K562 (cell line): Measurements from ENCODE around the gene SAE1. TPM values are rescaled to one million over a fixed set of nuclear protein-coding genes. Genes with fewer than 3 reads are reported as not detected.
A peak's percentile ranks its signal among the peaks of the same experiment; 100 is the strongest.

Experiments
- CBFA2T3 ChIP-seq: fragments of 450-650 bp; IDR thresholded peaks from 2 replicates; pipeline ENCODE4 v1.6.1; 2017
- HMG20B ChIP-seq: fragments of 250-450 bp; sonication (Bioruptor Pico); IDR thresholded peaks from 2 replicates; pipeline ENCODE4 v1.5.0; 2021; ENCODE audit warnings: mild to moderate bottlenecking
- HMGN3 ChIP-seq: IDR thresholded peaks from 2 replicates; pipeline ENCODE4 v1.6.1; 2011; ENCODE audit warnings: borderline replicate concordance, low read depth, mild to moderate bottlenecking, mixed read lengths, low read length; ENCODE audit not compliant: insufficient read length; ENCODE audit errors: extremely low read depth
- HNRNPL ChIP-seq: fragments of 200-400 bp; formaldehyde crosslinking; IDR thresholded peaks from 2 replicates; pipeline ENCODE4 v1.6.1; 2017; ENCODE audit warnings: low read depth, mild to moderate bottlenecking, low read length
- PCBP2 ChIP-seq: fragments of 200-400 bp; formaldehyde crosslinking; IDR thresholded peaks from 2 replicates; pipeline ENCODE4 v1.6.1; 2018; ENCODE audit warnings: low read length, low read depth, mild to moderate bottlenecking, moderate library complexity; ENCODE audit not compliant: poor library complexity, severe bottlenecking
- PHB ChIP-seq: fragments of 250-450 bp; sonication (Bioruptor Pico); IDR thresholded peaks from 2 replicates; pipeline ENCODE4 v1.5.0; 2021
- POLR2AphosphoS5 ChIP-seq: IDR thresholded peaks from 2 replicates; pipeline ENCODE4 v1.6.1; 2011; ENCODE audit warnings: mild to moderate bottlenecking, low read depth, low read length, moderate library complexity; ENCODE audit not compliant: control insufficient read depth, insufficient read depth
- TEAD1 ChIP-seq, 2 experiments: fragments of 450-650 bp in 1 of 2; sonication (generic) in 1 of 2; formaldehyde crosslinking; IDR thresholded peaks; 2 replicates each; pipeline versions ENCODE4 v1.4.0 to v1.8.0; 2020 to 2022; ENCODE audit warnings: mild to moderate bottlenecking in 2 of 2, missing genetic modification reagents in 1 of 2
- TRIM24 ChIP-seq, 2 experiments: fragments of 450-650 bp; IDR thresholded peaks; 2 replicates each; pipeline ENCODE4 v1.6.1; 2016
- ZNF354B ChIP-seq: fragments of 250-450 bp; sonication (Bioruptor Pico); IDR thresholded peaks from 2 replicates; pipeline ENCODE4 v1.4.0; 2020
- ZNF830 ChIP-seq: fragments of 250-450 bp; sonication (Bioruptor Pico); IDR thresholded peaks from 2 replicates; pipeline ENCODE4 v1.5.0; 2021; ENCODE audit warnings: mild to moderate bottlenecking
- polyA plus RNA-seq, 8 experiments: library from polyadenylated mRNA; depleted of rRNA in 4 of 8; stranded (reverse) in 5 of 8; unstranded in 3 of 8; fragments of >200 nt; fragmentation: Nextera tagmentation in 2 of 8; fragmentation: Illumina TruSeq in 1 of 8; extraction: Ambion mirVana in 2 of 8; extraction: Trizol in 1 of 8; gene quantifications; 2 replicates each; pipeline versions ENCODE4 v1.2.1 to v1.2.3, GENCODE V29; 2011 to 2014; ENCODE audit warnings: inconsistent platforms in 1 of 8, missing spikeins in 1 of 8
- total RNA-seq, 7 experiments: library from RNA; depleted of rRNA in 6 of 7; stranded (reverse); fragments of >200 nt in 6 of 7; fragmentation: Illumina TruSeq in 2 of 7; extraction: Trizol in 2 of 7; gene quantifications; 2 replicates each; pipeline versions ENCODE4 v1.2.1 to v1.2.3, GENCODE V29; 2011 to 2021; ENCODE audit warnings: low replicate concordance in 1 of 7
- TF ChIP-seq, protein P1 (sequence below): sonication (generic); formaldehyde crosslinking; IDR thresholded peaks from 2 replicates; pipeline ENCODE4 v1.8.0; 2022; ENCODE audit warnings: missing genetic modification reagents, mild to moderate bottlenecking, moderate library complexity, borderline replicate concordance
- TF ChIP-seq, protein P2 (sequence below): sonication (generic); formaldehyde crosslinking; IDR thresholded peaks from 2 replicates; pipeline ENCODE4 v1.8.1; 2022; ENCODE audit warnings: missing genetic modification reagents
- TF ChIP-seq, protein P3 (sequence below): fragments of 450-650 bp; formaldehyde crosslinking; IDR thresholded peaks from 2 replicates; pipeline ENCODE4 v1.4.0; 2022; ENCODE audit warnings: mild to moderate bottlenecking, moderate library complexity
- TF ChIP-seq, protein P4 (sequence below): IDR thresholded peaks from 2 replicates; pipeline ENCODE4 v1.6.1; 2016; ENCODE audit warnings: missing genetic modification characterization, missing compliant biosample characterization
- TF ChIP-seq, protein P5 (sequence below): fragments of 250-450 bp; sonication (Bioruptor Pico); IDR thresholded peaks from 2 replicates; pipeline ENCODE4 v1.8.0; 2021; ENCODE audit warnings: moderate library complexity, mild to moderate bottlenecking, inconsistent platforms
- TF ChIP-seq, protein P6 (sequence below): sonication (generic); formaldehyde crosslinking; IDR thresholded peaks from 2 replicates; pipeline ENCODE4 v1.8.0; 2022; ENCODE audit warnings: mild to moderate bottlenecking, missing genetic modification reagents
- TF ChIP-seq, protein P7 (sequence below): sonication (generic); formaldehyde crosslinking; IDR thresholded peaks from 2 replicates; pipeline ENCODE4 v1.8.1; 2023; ENCODE audit warnings: mild to moderate bottlenecking, missing genetic modification reagents, moderate library complexity

Gene SAE1
- total and polyA plus RNA-seq, 9 of the 15 experiments (the other 6 are each of a cell fraction or from before 2014, with no cell fraction given) = 82.8 to 299 (median 217) TPM

DNA sequence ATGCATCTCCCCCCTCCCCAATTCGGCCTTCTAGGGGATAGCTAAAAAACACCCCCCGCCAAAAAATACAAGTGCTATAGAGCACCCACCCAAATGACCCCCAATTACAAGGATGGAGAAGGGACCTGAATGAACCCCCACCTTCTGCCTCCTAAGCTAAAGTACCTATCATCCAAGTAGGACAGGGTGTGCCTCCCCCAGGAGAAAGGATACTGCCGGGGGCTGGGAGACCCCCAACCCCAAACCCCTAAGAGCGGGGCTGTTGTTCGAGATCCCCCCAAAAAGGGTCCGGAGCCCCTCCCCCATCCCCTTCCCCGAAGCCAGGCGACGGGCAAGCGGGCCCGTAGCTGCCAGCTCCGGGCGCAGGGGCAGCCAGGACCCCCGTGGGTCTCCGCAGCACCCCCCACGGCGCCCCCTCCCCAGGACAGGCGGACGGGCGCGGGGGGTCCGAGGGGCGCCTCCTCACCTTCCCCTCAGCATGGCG lies 18.9 kb upstream of the SAE1 start (continued):
- TF ChIP-seq POLR2AphosphoS5 (0 out of 2 replicates have a peak, but pooled peaks have one; percentile 1), PHB (CRISPR knock-in tag) (no peak), HNRNPL (peak; percentile 40; the same call in 1 of the 2 replicates), ZNF830 (no peak), PCBP2 (no peak), TRIM24 (IDR thresholded peaks at IDR 0.05) (no peak), ZNF354B (CRISPR knock-in tag) (no peak), CBFA2T3 (no peak), HMGN3 (peak; percentile 75), HMG20B (no peak), TEAD1 (CRISPR knock-in tag; IDR thresholded peaks at IDR 0.05) (peak in 1 of 2 experiments; percentile 8; a peak in 1 of 4 replicates)
- TF ChIP-seq, protein P1, sequence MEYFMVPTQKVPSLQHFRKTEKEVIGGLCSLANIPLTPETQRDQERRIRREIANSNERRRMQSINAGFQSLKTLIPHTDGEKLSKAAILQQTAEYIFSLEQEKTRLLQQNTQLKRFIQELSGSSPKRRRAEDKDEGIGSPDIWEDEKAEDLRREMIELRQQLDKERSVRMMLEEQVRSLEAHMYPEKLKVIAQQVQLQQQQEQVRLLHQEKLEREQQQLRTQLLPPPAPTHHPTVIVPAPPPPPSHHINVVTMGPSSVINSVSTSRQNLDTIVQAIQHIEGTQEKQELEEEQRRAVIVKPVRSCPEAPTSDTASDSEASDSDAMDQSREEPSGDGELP (CRISPR knock-in tag) = no peak
- TF ChIP-seq, protein P2, sequence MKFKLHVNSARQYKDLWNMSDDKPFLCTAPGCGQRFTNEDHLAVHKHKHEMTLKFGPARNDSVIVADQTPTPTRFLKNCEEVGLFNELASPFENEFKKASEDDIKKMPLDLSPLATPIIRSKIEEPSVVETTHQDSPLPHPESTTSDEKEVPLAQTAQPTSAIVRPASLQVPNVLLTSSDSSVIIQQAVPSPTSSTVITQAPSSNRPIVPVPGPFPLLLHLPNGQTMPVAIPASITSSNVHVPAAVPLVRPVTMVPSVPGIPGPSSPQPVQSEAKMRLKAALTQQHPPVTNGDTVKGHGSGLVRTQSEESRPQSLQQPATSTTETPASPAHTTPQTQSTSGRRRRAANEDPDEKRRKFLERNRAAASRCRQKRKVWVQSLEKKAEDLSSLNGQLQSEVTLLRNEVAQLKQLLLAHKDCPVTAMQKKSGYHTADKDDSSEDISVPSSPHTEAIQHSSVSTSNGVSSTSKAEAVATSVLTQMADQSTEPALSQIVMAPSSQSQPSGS (CRISPR knock-in tag) = no peak
- TF ChIP-seq, protein P3, sequence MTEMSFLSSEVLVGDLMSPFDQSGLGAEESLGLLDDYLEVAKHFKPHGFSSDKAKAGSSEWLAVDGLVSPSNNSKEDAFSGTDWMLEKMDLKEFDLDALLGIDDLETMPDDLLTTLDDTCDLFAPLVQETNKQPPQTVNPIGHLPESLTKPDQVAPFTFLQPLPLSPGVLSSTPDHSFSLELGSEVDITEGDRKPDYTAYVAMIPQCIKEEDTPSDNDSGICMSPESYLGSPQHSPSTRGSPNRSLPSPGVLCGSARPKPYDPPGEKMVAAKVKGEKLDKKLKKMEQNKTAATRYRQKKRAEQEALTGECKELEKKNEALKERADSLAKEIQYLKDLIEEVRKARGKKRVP (CRISPR knock-in tag) = no peak
- TF ChIP-seq, protein P4, sequence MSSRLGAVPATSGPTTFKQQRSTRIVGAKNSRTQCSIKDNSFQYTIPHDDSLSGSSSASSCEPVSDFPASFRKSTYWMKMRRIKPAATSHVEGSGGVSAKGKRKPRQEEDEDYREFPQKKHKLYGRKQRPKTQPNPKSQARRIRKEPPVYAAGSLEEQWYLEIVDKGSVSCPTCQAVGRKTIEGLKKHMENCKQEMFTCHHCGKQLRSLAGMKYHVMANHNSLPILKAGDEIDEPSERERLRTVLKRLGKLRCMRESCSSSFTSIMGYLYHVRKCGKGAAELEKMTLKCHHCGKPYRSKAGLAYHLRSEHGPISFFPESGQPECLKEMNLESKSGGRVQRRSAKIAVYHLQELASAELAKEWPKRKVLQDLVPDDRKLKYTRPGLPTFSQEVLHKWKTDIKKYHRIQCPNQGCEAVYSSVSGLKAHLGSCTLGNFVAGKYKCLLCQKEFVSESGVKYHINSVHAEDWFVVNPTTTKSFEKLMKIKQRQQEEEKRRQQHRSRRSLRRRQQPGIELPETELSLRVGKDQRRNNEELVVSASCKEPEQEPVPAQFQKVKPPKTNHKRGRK (tag) = no peak
- TF ChIP-seq, protein P5, sequence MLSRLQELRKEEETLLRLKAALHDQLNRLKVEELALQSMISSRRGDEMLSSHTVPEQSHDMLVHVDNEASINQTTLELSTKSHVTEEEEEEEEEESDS = no peak
- TF ChIP-seq, protein P6, sequence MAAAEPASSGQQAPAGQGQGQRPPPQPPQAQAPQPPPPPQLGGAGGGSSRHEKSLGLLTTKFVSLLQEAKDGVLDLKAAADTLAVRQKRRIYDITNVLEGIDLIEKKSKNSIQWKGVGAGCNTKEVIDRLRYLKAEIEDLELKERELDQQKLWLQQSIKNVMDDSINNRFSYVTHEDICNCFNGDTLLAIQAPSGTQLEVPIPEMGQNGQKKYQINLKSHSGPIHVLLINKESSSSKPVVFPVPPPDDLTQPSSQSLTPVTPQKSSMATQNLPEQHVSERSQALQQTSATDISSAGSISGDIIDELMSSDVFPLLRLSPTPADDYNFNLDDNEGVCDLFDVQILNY = no peak
- TF ChIP-seq, protein P7, sequence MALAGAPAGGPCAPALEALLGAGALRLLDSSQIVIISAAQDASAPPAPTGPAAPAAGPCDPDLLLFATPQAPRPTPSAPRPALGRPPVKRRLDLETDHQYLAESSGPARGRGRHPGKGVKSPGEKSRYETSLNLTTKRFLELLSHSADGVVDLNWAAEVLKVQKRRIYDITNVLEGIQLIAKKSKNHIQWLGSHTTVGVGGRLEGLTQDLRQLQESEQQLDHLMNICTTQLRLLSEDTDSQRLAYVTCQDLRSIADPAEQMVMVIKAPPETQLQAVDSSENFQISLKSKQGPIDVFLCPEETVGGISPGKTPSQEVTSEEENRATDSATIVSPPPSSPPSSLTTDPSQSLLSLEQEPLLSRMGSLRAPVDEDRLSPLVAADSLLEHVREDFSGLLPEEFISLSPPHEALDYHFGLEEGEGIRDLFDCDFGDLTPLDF = no peak
- TF ChIP-seq, all 486 proteins: peak for 22
